HG02759 (cell line): ENCODE data around the gene NGLY1.
A peak's percentile ranks its signal among the peaks of the same experiment; 100 is the strongest.

Experiments used
- ATAC-seq: cut with Tn5 transposase; IDR thresholded peaks from one replicate; pipeline ENCODE4 v1.9.1; 2021; ENCODE audit warnings: mild to moderate bottlenecking, moderate library complexity; ENCODE audit not compliant: unreplicated experiment

Gene NGLY1

DNA sequence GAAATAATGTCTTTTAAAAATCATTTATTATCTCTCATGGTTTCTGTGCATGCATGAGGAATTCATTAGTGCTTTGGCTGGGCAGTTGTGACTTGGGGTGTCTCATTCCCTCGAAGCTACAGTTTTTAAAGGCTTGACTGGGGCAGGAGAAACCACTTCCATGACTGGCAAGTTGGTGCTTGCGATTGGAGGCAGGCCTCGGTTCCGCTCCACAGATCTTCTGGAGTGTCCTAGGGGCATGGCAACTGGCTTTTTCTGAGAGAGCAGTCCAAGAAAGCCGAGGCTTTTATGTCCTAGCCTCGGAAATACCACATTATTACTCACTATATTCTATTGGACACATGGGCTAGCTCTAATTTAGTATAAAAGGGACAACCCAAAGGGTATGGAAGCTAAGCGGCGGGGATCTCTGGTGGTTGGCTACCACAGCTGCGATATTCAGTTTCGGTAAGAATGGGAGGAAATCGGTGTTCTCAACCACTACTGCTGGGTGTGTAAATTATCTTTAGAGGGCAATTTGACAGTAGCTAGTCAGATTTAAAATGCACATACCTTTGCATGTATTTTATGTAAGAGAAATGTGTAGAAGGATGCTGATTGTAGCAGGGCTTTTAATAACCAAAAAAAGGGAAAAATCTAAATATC lies 69.8 kb downstream of the NGLY1 start:
- no peak for ATAC-seq

DNA sequence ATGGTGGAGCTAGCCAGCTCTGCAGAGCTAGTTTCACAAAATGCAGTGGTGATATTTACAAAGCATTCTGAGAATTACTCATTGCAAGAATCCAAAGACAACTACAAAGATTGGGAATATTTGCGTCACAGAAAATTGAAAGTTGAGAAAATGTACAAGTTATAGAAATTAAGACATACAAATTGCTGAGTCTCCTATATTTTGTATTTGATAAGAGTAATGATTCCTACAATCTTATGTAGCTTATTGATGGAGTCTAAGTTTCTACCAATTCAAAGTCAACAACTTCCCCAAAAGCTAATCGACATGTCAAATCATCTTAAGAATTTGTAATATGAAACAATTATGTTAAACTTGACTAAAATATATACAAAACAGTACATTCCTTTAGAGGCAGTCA lies 72.2 kb downstream of the NGLY1 start:
- ATAC-seq: no peak

DNA sequence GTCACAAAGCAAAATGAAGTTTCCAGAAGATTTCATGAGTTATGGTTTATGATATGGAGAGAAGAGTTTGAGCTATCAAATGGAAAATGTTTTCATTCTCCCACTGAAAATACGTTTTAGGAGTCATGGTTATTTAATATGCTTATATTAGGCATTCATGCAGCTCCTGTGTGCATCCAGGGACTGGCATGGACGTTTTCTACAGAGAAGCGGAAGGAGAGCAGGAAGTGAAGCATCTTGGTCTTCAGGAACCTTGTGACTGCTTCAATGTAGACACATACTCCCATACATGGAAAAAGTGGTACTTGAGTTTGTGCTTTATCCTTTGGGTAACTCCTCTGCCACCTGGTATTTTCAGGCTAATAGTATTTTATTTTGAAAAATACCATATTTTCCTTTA lies 75.2 kb downstream of the NGLY1 start:
- no peak for ATAC-seq

DNA sequence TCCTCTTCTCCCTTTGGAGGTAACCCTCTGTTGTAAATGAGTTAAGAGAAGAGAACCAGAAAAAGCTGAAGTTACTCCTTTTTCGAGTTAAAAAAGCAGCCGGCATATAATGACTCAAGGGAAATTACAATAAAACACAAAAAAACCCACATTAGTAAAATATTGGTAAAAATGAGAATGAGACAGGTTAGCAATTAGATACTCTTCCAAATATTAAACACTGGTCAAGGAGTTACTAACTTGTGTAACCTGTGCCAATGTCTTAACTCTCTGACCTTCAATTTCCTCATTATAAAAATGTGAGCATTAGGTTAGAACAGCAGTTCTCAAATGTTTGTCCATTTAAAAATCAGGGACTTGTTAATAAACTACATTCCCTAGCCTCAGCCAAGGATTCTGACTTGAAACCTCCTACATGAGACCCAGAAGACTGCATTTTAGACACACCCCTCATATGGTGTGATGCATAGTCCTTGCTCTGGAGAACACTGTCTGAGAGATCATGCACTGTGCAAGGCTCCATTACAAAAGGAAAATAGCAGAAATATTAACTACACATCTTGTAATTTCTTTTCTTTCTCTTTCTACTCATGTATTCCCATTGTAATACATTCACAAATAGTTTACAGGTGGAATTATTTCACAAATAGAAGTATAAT lies 75.8 kb downstream of the NGLY1 start:
- peak; percentile 64 for ATAC-seq

DNA sequence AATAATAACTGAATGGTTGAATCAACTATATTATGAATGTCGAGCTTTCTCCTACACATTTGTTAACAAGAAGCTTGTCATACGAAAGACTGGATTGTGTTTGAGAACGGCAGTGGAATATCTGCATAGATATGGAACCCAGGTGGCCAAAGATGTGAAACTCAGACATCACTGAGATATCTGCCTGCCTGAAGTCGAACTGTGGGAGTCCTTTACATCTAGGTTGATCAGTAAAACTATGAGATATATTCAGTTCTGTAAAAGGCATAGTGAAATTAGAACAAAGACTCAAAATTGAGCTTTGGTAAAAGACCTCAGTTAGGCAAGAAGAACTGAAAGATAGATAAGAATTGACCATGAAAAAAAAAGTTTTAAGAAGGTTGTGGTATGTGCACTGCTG lies 77.0 kb downstream of the NGLY1 start:
- ATAC-seq: no peak

DNA sequence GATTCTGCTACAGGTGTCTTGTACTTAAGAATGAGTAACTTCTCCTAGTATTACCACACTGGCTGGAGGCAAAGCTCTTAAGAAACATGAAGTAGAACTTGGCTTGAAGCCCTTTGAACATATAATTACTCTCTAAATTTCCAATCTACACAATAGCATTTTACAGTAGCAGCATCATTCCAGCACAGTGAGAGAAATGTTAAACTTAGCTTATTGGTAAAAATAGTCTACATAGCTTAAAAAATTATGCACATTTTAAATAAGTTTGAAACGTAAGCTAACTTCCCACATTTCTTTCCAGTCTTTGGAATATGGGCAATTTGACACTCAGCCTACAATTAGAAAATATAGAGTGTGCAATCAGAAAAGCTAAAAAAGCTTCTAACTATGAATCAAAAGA lies 85.7 kb downstream of the NGLY1 start:
- ATAC-seq: no peak

DNA sequence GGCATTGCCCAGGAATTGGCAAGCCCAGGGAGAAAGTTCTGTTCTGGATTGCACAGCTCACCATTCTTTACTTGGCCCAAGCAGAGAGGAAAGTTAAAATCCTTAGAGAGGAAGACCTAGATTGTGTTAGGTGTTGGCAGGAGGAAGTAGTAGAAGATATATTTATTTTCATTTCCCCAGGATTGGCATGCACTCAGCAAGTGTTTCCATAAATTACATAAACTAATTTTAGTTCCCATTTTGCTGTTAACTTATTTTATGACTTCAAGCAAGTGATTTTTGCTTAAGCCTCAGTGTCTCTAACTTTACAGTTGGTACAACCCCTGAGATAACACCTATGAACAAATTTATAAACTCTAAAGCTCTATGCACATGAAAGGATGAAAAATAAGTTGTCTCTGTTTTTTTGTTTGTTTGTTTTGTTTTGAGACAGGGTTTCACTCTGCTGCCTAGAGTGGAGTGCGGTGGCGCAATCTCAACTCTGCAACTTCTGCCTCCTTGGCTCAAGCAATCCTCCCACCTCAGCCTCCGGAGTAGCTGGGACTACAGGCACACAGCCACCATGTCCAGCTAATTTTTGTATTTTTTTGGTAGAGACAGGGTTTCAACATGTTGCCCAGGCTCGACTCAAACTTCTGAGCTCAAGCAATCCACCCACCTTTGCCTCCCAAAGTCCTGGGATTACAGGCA lies 87.4 kb downstream of the NGLY1 start:
- ATAC-seq: no peak

DNA sequence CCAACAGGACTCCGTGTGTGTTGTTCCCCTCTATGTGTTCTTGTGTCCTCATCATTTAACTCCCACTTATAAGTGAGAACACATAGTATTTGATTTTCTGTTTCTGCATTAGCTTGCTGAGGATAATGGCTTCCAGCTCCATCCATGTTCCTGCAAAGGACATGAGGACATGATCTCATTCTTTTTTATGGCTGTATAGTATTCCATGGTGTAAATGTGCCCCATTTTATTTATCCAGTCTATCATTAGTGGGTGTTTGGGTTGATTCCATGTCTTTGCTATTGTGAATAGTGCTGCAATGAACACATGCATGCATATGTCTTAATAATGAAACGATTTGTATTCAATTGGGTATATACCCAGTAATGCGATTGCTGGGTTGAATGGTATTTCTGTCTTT lies 90.0 kb downstream of the NGLY1 start:
- ATAC-seq: no peak

DNA sequence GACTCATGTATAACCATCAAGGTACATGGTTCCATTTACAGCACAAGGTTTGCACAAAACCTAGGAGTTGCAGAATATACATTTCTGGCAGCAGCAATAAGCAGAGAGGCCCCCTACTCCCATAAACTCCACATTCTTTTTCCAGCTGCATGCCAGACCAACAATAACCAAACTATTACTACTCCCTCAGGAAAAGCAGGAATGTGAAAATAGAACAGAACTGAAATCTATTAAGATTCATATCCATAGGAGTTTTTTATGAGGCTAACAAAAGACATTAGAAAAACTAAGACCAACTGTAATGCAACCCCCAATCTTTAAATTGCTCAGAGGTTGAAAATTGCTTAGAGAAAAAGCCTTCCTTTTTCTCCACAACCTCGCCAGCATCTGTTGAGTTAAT lies 90.9 kb downstream of the NGLY1 start:
- ATAC-seq: no peak

DNA sequence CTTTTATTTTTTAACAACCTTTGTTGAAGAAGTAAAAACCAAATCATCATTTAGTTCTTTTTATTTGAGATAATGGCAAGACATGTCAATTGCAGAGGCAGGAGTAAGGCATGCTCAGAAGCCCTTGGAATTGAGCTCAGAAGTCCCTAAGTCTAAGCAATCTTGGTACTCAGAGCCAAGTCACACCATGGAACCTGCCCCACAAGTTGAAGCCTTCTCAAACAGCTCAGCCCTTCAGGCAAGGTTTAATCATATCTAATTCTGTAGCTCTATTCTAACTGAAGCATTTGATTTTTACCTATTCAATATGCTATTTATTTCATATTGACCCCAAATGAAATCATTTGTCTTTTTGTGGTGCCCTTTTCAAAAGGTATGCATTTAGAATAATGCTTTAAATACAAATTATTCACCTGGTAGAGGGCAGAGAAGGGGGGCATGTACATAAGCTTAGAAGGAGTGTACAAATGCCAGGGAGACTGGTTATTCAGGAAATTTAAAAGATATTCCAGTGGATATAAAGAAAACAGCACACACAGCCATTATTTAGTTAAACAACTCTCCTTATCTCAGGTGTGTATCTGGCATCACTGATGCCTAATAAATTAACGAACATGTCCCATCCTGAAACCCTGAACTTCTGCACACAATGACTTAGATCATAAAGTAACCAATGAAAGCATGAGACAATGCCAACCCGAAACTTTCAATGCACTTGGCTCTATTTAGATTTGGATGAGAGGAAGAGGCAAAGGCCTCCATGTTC lies 92.3 kb downstream of the NGLY1 start:
- no peak for ATAC-seq

DNA sequence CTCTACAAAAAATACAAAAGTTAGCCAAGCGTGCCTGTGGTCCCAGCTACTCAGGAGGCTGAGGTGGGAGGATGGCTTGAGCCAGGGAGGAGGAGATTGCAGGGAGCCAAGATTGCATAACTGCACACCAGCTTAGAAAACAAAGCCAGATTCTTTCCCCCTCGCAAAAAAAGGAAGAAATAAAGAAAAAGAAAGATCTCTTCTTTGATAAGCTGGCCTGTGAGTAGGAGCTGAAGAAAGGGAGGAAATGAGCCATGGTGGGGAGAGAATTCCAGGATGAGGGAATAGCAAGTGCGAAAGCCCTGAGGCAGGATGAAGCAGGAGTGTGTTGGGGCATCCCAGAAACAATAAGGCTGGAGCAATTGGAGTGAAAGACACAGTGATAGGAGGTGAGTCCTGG lies 94.0 kb downstream of the NGLY1 start:
- ATAC-seq: no peak

DNA sequence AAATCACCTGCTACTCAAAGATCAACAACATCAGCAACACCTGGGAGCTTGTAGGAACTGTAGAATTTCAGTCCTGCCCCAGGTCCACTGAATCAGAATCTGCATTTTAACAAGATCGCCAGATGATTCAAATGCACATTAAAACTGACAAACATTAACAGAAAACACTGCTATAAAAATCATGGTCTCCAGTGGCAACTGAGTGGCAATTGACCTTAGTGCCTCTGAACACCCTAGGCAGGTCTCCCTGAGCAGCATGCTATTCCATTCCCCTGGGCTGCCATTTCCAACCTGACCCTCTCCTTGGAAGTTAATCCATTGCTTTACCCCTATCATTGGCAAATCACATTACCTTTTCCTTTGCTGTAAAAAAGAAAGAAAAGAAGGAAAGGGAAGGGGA lies 95.5 kb downstream of the NGLY1 start:
- no peak for ATAC-seq

DNA sequence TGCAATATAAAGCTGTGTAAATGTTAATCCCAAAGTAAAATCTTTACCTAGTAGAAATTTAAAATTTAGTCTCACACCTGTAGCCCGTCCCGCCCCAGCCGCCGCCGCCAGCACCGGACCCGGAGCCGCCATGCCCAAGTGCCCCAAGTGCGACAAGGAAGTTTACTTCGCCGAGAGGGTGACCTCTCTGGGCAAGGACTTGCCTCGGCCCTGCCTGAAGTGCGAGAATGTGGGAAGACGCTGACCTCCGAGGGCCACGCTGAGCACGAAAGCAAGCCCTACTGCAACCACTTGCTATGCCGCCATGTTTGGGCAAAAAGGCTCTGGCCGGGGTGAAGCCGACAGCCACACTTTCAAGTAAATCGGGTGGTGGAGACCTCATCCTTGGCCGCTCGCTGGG lies 96.5 kb downstream of the NGLY1 start:
- ATAC-seq: no peak

DNA sequence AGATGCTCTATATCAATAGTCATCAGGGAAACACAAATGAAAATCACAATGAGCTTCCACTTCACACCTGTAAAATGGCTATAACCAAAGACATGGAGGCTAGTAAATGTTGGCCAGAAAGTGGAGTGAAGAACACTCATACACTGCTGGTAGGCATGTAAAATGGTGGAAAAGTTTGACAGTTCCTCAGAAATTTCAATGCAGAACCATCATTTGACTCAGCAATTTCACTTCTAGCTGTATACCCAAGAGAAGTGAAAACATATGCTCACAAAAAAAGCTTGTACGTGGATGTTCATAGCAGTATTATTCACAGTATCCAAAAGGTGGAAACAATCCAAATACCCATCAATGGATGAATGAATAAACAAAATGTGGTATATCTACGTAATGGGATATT lies 99.4 kb downstream of the NGLY1 start:
- ATAC-seq: no peak

DNA sequence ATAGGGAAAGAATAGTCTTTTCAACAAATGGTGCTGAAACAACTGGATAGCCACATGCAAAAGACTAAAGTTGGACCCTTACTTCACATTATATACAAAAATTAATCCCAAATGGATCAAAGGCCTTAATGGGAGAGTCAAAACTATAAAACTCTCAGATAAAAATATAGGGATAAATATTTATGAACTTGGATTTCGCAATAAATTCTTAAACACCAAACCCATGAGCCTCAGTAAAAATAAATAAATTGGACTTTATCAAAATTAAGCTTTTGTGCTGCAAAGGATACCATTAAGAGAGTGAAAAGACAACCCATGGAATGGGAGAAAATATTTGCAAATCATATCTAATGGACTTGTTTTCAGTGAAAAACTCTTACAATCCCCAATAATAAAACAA lies 99.8 kb downstream of the NGLY1 start:
- no peak for ATAC-seq

DNA sequence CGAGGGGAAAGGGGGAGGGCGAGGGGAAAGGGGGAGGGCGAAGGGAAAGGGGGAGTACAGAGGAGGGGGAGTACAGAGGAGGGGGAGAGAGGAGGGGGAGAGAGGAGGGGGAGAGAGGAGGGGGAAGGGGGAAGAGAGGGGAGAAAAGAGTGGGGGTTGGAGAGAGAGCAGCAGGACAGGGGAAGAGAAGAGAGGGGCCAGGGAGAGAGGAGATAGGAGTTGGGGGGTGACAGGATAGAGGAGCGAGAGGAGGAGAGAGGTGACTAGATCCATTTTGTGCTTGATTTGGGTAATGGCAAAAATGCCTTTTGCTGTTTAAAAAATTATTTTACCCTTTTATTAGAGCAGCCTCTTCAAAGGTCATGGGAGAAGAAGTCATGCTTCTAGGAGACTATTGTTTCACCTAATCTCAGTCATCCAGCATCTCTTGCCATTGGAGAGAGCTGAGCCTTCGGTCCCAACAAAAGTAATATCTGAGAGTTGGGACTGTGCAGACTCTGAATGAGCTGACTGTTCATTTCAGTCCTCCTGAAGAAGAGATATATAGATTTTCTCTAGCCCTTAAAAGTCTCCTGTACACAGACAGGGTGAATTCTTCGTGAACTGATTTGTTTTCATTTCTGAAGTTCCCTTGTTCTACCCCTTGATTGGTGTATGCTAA lies 103.5 kb downstream of the NGLY1 start:
- ATAC-seq: no peak

DNA sequence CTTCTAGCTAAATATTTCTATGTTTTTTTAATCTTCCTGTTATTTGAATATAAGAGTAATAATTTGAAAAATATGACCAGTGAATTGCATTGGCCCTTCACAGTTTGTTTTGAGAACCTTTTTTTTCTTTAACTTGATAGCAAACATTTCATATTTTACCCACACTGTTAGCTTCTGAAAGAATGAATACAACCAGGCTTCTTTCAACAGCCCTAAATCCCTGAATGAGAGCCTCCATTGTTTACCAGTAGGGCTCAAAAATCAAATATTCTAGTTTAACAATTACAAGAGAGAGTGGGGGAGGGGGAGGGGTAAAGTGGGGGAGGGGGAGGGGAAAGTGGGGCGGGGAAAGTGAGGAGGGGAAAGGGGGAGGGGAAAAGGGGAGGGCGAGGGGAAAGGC lies 104.1 kb downstream of the NGLY1 start:
- ATAC-seq: no peak

DNA sequence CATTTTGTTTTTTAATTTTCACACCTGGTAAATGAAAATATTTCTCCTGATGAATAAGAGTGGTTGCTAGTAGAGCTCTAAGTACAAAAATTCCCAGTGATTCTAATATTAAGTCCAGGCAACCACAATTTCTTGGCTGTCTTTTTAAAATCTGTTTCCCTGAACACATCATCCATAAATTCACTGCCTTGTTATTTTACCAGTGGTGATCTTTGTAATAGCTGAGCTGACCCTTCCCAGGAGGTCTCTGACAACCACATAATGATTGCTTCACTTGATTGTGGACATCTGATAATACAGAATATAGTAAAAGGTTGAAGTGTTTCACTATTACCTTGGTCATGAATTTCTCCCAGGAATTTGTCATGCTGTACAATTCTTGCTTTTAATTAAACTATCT lies 104.7 kb downstream of the NGLY1 start:
- ATAC-seq: no peak

DNA sequence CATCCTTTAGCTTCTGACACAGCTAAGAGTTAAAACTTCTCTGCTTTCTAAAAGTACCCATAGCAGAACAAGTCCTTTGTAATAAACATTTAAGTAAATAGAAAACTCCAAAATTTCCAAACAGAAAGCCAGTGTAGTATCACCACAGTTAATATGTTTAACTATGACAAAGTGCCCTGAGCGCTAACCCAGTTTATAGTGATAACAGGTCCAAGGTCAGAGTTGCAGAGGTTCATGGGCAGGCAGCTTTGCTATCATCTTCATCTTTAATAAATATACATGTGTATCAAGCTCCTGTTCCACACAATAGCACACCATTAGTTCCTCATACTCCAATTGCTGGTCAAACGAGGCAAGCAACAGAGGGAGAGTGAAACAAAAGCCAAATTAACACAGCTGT lies 106.1 kb downstream of the NGLY1 start:
- no peak for ATAC-seq

DNA sequence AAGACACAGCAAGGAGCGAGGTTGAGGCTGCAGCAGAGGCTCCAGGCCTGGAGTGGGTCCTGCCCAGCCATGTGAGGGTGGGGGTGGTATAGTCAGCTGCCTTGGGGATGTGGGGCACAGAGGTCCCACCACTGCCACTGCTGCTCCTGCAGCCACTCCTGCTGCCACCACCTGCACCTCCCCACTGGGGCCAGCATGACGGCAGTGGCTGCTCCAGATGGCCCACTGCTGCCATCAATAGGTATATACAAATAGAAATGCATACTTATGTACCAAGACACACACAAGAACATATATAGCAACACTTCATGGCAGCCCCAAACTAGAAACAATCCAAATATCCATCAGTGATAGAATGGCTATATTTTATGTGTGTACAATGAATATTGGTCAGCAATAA lies 108.6 kb downstream of the NGLY1 start:
- no peak for ATAC-seq

DNA sequence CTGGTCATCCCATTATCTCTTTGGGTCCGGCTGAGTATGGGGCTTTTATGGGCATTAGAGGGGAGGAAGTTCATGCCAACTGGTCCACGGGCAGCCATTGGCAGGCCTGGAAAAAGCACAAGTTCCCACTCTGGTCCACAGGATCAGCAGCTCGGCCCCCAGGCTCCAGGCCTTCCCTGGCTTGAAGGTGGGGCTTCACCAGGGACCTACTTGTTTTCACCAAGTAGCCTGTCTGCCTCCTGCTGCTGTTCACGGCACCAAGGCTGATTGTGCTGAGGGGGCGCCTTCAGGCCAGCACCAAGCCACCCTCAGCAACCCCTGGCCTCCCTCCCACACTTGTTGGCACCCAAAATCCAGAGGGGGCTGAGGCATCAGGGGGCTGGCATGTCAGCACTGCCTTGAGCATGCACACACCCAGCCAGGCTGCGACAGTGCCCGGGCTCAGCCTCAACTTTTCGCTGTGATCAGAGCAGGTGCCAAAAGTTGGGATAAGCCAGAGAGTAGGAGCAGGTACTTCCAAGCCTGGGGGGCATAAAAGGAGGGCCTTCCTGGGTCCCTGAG lies 109.4 kb downstream of the NGLY1 start:
- ATAC-seq: no peak
